Measurements from ENCODE around the gene BTN2A1. TPM values are rescaled to one million over a fixed set of nuclear protein-coding genes. Genes with fewer than 3 reads are reported as not detected.
"Not testable (repeated sequence)": the region's sequence is repeated elsewhere in the genome, so short reads cannot be mapped to it uniquely, and the experiment has no call there.

BTN2A1 gene
- total RNA-seq, 1 donor from 2014 or later = 8.4 TPM

GRCh38 chr6:26501482-26501986 is 43.8 kb downstream of the BTN2A1 start:
- Histone ChIP-seq H3K4me3 (ENCODE audit: low read length in 3 of 3) (peak overlapping the region; percentile 44 to 68 (median 67)), H3K9me3 (ENCODE audit: control insufficient read depth in 3 of 3, low read length in 3 of 3) (no peaks in the 10 kb centered on the region), H3K27me3 (ENCODE audit: control insufficient read depth in 3 of 3, insufficient read depth in 3 of 3, low read length in 3 of 3) (peaks cover 17 to 23% (median 17%) of the 10 kb centered on the region in 3 donors), H3K9ac (ENCODE audit: low read depth in 1 of 3, low read length in 3 of 3) (peak overlapping the region in 1 of 3 donors; percentile 25), H3K36me3 (ENCODE audit: control insufficient read depth in 3 of 3, insufficient read depth in 3 of 3, low read length in 3 of 3) (no peaks in the 10 kb centered on the region), H3K27ac (ENCODE audit: low read depth, low read length) (no peak overlapping the region), H3K4me1 (ENCODE audit: control insufficient read depth in 3 of 3, insufficient read depth in 3 of 3, low read length in 3 of 3) (peaks cover 3 to 7% (median 6%) of the 10 kb centered on the region in 3 donors)

- Histone ChIP-seq H3K27me3 (ENCODE audit: control insufficient read depth in 3 of 3, insufficient read depth in 3 of 3, low read length in 3 of 3) (peaks cover 17 to 23% (median 17%) of the 10 kb centered on the region in 3 donors), H3K4me3 (ENCODE audit: low read length in 3 of 3) (no peak overlapping the region), H3K27ac (ENCODE audit: low read depth, low read length) (no peak overlapping the region), H3K36me3 (ENCODE audit: control insufficient read depth in 3 of 3, insufficient read depth in 3 of 3, low read length in 3 of 3) (no peaks in the 10 kb centered on the region), H3K4me1 (ENCODE audit: control insufficient read depth in 3 of 3, insufficient read depth in 3 of 3, low read length in 3 of 3) (peaks cover 3 to 7% (median 6%) of the 10 kb centered on the region in 3 donors), H3K9me3 (ENCODE audit: control insufficient read depth in 3 of 3, low read length in 3 of 3) (no peaks in the 10 kb centered on the region), H3K9ac (ENCODE audit: low read depth in 1 of 3, low read length in 3 of 3) (no peak overlapping the region)
Observed at GRCh38 chr6:26502165-26502564, 44.4 kb downstream of the BTN2A1 start.

- Histone ChIP-seq H3K9me3 (ENCODE audit: control insufficient read depth in 3 of 3, low read length in 3 of 3) (no peaks in the 10 kb centered on the region), H3K9ac (ENCODE audit: low read depth in 1 of 3, low read length in 3 of 3) (no peak overlapping the region), H3K36me3 (ENCODE audit: control insufficient read depth in 3 of 3, insufficient read depth in 3 of 3, low read length in 3 of 3) (no peaks in the 10 kb centered on the region), H3K4me1 (ENCODE audit: control insufficient read depth in 3 of 3, insufficient read depth in 3 of 3, low read length in 3 of 3) (peaks cover 3 to 7% (median 6%) of the 10 kb centered on the region in 3 donors), H3K27ac (ENCODE audit: low read depth, low read length) (no peak overlapping the region), H3K27me3 (ENCODE audit: control insufficient read depth in 3 of 3, insufficient read depth in 3 of 3, low read length in 3 of 3) (peaks cover 17 to 23% (median 17%) of the 10 kb centered on the region in 3 donors), H3K4me3 (ENCODE audit: low read length in 3 of 3) (no peak overlapping the region)
Observed at GRCh38 chr6:26502626-26503025, 44.9 kb downstream of the BTN2A1 start.

GRCh38 chr6:26507658-26508057 is 49.9 kb downstream of the BTN2A1 start:
- H3K4me3 ChIP-seq (ENCODE audit: low read length in 3 of 3) = no peak overlapping the region
- H3K4me1 ChIP-seq (ENCODE audit: control insufficient read depth in 3 of 3, insufficient read depth in 3 of 3, low read length in 3 of 3) = no peaks in the 10 kb centered on the region
- no peak overlapping the region for H3K9ac ChIP-seq (ENCODE audit: low read depth in 1 of 3, low read length in 3 of 3)
- no peak overlapping the region for H3K27ac ChIP-seq (ENCODE audit: low read depth, low read length)
- peaks cover 3% of the 10 kb centered on the region in 3 donors for H3K27me3 ChIP-seq (ENCODE audit: control insufficient read depth in 3 of 3, insufficient read depth in 3 of 3, low read length in 3 of 3)
- H3K36me3 ChIP-seq (ENCODE audit: control insufficient read depth in 3 of 3, insufficient read depth in 3 of 3, low read length in 3 of 3) = no peaks in the 10 kb centered on the region
- no peaks in the 10 kb centered on the region for H3K9me3 ChIP-seq (ENCODE audit: control insufficient read depth in 3 of 3, low read length in 3 of 3)

GRCh38 chr6:26511033-26511432 is 53.3 kb downstream of the BTN2A1 start:
- not testable (repeated sequence) for H3K9me3 ChIP-seq (ENCODE audit: control insufficient read depth in 3 of 3, low read length in 3 of 3); H3K4me3 ChIP-seq (ENCODE audit: low read length in 3 of 3); H3K27ac ChIP-seq (ENCODE audit: low read depth, low read length)

GRCh38 chr6:26514984-26515383 is 57.2 kb downstream of the BTN2A1 start:
- Histone ChIP-seq H3K27me3 (ENCODE audit: control insufficient read depth in 3 of 3, insufficient read depth in 3 of 3, low read length in 3 of 3) (no peaks in the 10 kb centered on the region), H3K4me1 (ENCODE audit: control insufficient read depth in 3 of 3, insufficient read depth in 3 of 3, low read length in 3 of 3) (peaks cover 0 to under 1% (median under 1%) of the 10 kb centered on the region in 3 donors), H3K4me3 (ENCODE audit: low read length in 3 of 3) (no peak overlapping the region), H3K9me3 (ENCODE audit: control insufficient read depth in 3 of 3, low read length in 3 of 3) (no peaks in the 10 kb centered on the region), H3K36me3 (ENCODE audit: control insufficient read depth in 3 of 3, insufficient read depth in 3 of 3, low read length in 3 of 3) (no peaks in the 10 kb centered on the region), H3K27ac (ENCODE audit: low read depth, low read length) (no peak overlapping the region), H3K9ac (ENCODE audit: low read depth in 1 of 3, low read length in 3 of 3) (no peak overlapping the region)

More at GRCh38 chr6:26511033-26511432, 53.3 kb downstream of the BTN2A1 start:
- not testable (repeated sequence) for H3K9ac ChIP-seq (ENCODE audit: low read depth in 1 of 3, low read length in 3 of 3); H3K27me3 ChIP-seq (ENCODE audit: control insufficient read depth in 3 of 3, insufficient read depth in 3 of 3, low read length in 3 of 3); H3K4me1 ChIP-seq (ENCODE audit: control insufficient read depth in 3 of 3, insufficient read depth in 3 of 3, low read length in 3 of 3); H3K36me3 ChIP-seq (ENCODE audit: control insufficient read depth in 3 of 3, insufficient read depth in 3 of 3, low read length in 3 of 3)

- H3K4me3 ChIP-seq (ENCODE audit: low read length in 3 of 3) = no peak overlapping the region
- no peaks in the 10 kb centered on the region for H3K9me3 ChIP-seq (ENCODE audit: control insufficient read depth in 3 of 3, low read length in 3 of 3)
- peaks cover 4 to 6% (median 6%) of the 10 kb centered on the region in 3 donors for H3K4me1 ChIP-seq (ENCODE audit: control insufficient read depth in 3 of 3, insufficient read depth in 3 of 3, low read length in 3 of 3)
- no peaks in the 10 kb centered on the region for H3K27me3 ChIP-seq (ENCODE audit: control insufficient read depth in 3 of 3, insufficient read depth in 3 of 3, low read length in 3 of 3)
- H3K36me3 ChIP-seq (ENCODE audit: control insufficient read depth in 3 of 3, insufficient read depth in 3 of 3, low read length in 3 of 3) = no peaks in the 10 kb centered on the region
- no peak overlapping the region for H3K9ac ChIP-seq (ENCODE audit: low read depth in 1 of 3, low read length in 3 of 3)
- no peak overlapping the region for H3K27ac ChIP-seq (ENCODE audit: low read depth, low read length)
Observed at GRCh38 chr6:26516481-26517427, 59.0 kb downstream of the BTN2A1 start.

Small RNAs within 50 kb of the gene (small RNA-seq; reads per million reads assigned to genes)
- gene RNU6-502P = not detected

Other genes starting within 250 kb of the BTN2A1 start
- gene BTN3A2, start 92.8 kb upstream of the BTN2A1 start, total RNA-seq = 11.0 TPM
- 6.3 TPM for gene BTN2A2, start 74.8 kb upstream of the BTN2A1 start, total RNA-seq
- 17.2 TPM for gene BTN3A1, start 55.7 kb upstream of the BTN2A1 start, total RNA-seq
- 20.9 TPM for gene BTN3A3, start 17.5 kb upstream of the BTN2A1 start, total RNA-seq
- not detected for gene BTN1A1, start 42.3 kb downstream of the BTN2A1 start, total RNA-seq
- 45.9 TPM for gene HMGN4, start 80.4 kb downstream of the BTN2A1 start, total RNA-seq
- gene ABT1, start 139.0 kb downstream of the BTN2A1 start, total RNA-seq = 16.2 TPM
- 17.2 TPM for gene ZNF322, start 201.8 kb downstream of the BTN2A1 start, total RNA-seq